Large intestine (tissue), 12 donors: ENCODE results near the gene BDP1. TPM values are rescaled to one million over a fixed set of nuclear protein-coding genes. Genes with fewer than 3 reads are reported as not detected.
"Not testable (repeated sequence)": the region's sequence is repeated elsewhere in the genome, so short reads cannot be mapped to it uniquely, and the experiment has no call there.

Source experiments
- DNase-seq, 2 donors: peaks; one replicate each; pipeline versions ENCODE4 v3.0.0 to v3.0.0-alpha.2; 2013
- H3K27ac ChIP-seq: one replicate; pipeline ENCODE4 v1.5.1; 2013; ENCODE audit warnings: low read length
- H3K27me3 ChIP-seq: 2 replicates; pipeline ENCODE4 v1.6.1; 2013; ENCODE audit warnings: low read length; ENCODE audit not compliant: control insufficient read depth, insufficient read depth
- H3K36me3 ChIP-seq: 2 replicates; pipeline ENCODE4 v1.6.1; 2013; ENCODE audit warnings: low read length; ENCODE audit not compliant: control insufficient read depth, insufficient read depth
- H3K4me1 ChIP-seq: one replicate; pipeline ENCODE4 v1.6.1; 2013; ENCODE audit warnings: low read length; ENCODE audit not compliant: control insufficient read depth, insufficient read depth
- H3K4me3 ChIP-seq: one replicate; pipeline ENCODE4 v1.5.1; 2013; ENCODE audit warnings: low read length
- H3K9me3 ChIP-seq: one replicate; pipeline ENCODE4 v1.6.1; 2013; ENCODE audit warnings: mild to moderate bottlenecking, low read depth, low read length, moderate library complexity; ENCODE audit not compliant: control insufficient read depth
- WGBS: methylation state at CpG from one replicate; pipeline ENCODE4 v1.1.5; 2013; ENCODE audit warnings: low lambda C conversion rate; ENCODE audit not compliant: insufficient coverage; 5-methylcytosine and 5-hydroxymethylcytosine counted together
- long read RNA-seq, 11 donors: transcript quantifications; one replicate each; lab custom pipeline, GENCODE V29; 2026
- polyA plus RNA-seq: library from polyadenylated mRNA; unstranded; fragments of 120-200 nt; gene quantifications from one replicate; pipeline ENCODE4 v1.2.1, GENCODE V29; 2013

Gene BDP1, protein sequence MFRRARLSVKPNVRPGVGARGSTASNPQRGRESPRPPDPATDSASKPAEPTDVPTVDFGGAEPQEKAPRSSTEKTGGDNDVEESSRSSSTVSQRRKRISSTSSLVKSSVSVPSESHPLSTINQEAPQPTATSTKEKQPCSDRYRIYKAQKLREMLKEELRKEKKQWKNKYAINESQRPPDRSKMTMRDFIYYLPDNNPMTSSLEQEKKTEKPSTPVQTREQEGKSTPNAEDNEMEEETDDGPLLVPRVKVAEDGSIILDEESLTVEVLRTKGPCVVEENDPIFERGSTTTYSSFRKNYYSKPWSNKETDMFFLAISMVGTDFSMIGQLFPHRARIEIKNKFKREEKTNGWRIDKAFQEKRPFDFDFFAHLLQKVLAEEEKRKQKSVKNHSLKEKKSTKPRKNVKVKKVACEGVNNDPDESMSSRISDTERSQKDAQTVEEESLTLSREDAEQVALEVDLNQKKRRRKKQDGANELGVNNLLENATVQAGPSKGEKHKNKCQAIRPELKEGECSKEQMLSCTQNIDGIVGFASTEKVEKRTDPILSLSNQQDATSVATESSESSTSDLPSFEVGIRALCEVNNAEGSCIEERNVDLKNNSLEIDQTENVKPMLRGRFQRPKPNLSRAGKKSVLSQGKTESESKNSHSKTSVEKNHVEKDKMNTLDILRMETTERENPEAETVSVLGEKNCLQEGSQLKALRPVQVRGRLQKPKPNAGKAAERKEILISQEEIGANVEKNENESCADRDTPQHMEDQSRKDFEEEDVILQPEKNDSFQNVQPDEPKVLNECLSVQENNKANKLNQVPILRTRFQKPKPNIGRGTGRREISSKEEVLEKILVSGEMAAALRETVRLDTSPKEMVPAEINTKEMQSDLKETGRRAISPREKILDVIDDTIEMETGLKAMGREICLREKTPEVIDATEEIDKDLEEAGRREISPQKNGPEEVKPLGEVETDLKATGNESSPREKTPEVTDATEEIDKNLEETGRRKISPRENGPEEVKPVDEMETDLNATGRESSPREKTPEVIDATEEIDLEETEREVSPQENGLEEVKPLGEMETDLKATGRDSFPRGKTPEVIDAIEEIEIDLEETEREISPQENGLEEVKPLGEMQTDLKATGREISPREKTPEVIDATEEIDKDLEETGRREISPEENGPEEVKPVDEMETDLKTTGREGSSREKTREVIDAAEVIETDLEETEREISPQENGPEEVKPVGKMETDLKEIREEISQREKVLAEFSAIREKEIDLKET (N-terminal part only)
- polyA plus RNA-seq = 23.2 TPM
- long read RNA-seq, donor 1, partial matches to known transcripts = 0 of 3 reads
- long read RNA-seq, donor 1, other reads (novel, unspliced or antisense) = 0 of 3 reads
- long read RNA-seq, donor 2, partial matches to known transcripts = 0 of 2 reads
- long read RNA-seq, donor 2, other reads (novel, unspliced or antisense) = 0 of 2 reads
- long read RNA-seq, donor 3, partial matches to known transcripts = 0 of 1 reads
- long read RNA-seq, donor 3, other reads (novel, unspliced or antisense) = 0 of 1 reads
- long read RNA-seq, donor 4 = 0 reads
- long read RNA-seq, donor 5, partial matches to known transcripts = 0 of 2 reads
- long read RNA-seq, donor 5, other reads (novel, unspliced or antisense) = 0 of 2 reads
- long read RNA-seq, donor 6, partial matches to known transcripts = 0 of 1 reads
- long read RNA-seq, donor 6, other reads (novel, unspliced or antisense) = 0 of 1 reads
- long read RNA-seq, donor 7, partial matches to known transcripts = 0 of 1 reads
- long read RNA-seq, donor 7, other reads (novel, unspliced or antisense) = 0 of 1 reads
- long read RNA-seq, donor 8, partial matches to known transcripts = 16 of 17 reads
- long read RNA-seq, donor 8, other reads (novel, unspliced or antisense) = 0 of 17 reads
- long read RNA-seq, donor 9 = 0 reads
- long read RNA-seq, donor 10, partial matches to known transcripts = 0 of 1 reads
- long read RNA-seq, donor 10, other reads (novel, unspliced or antisense) = 0 of 1 reads
- long read RNA-seq, donor 11, partial matches to known transcripts = 0 of 1 reads
- long read RNA-seq, donor 11, other reads (novel, unspliced or antisense) = 0 of 1 reads

DNA sequence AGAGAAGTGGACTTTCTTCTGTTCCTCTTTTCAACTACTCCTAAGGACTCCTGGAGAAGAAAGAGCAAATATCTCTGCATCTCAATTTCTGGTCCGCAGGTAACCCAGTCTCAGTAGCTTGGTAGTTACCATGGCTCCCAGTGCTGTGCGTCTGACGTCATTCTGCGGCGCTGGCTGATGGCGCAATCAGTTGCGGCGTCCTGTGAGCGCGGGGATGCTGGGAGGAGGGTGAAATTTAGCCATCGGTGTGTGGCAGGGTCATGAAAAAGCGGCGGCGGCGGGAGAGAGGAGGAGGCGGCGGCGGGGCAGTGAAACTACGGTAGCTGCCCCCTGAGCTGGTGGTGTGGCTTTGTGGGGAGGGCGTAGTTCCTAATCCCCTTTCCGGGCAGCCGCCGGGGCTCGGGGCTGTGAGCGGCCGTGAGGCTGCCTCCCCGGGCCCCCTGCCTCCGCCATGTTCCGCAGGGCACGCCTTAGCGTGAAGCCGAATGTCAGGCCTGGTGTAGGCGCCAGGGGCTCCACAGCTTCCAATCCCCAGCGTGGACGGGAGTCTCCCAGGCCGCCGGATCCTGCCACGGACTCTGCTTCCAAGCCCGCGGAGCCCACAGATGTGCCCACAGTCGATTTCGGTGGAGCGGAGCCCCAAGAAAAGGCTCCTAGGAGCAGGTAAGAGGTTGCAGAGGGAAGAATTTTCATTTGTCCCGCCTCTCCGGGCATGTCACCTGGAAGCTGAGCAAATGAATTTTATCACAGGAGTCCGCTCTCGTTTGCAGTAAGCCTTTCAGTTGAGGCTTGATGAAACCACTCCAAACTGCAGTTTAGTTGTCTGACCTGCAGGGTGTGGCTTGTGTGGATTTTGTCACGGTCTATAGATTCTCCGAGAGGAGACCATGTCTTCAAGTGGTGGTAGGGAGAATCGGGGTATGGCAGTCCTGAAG is at the start of gene BDP1:
BDP1 (plus strand) TSS at position 225 of the 935 bp plus-strand sequence; CDS start at position 452, 227 bp downstream.
- WGBS = no CpG with 5 or more reads among the region's 50 CpGs

DNA sequence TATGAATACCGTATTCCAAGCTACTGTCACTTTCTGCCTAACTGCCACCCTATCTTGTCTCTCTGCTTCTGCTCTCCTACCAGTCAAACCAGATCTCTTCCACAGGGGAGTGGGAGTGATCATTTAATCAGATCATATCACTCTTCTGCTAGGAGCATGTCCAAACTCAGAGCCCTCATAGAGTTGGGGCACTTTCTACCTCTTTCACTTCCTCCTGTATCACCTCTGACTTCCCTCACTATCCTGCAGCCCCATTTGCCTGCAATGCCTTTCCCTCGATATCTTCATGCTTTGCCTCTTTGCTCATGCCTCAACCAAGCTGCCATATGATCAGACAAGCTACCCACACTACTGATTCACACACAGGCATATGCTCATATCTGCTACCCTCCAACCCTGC is 45.4 kb upstream of the BDP1 start:
- no CpG with 5 or more reads among the region's 2 CpGs for WGBS
- H3K27me3 ChIP-seq, H3K9me3 ChIP-seq, H3K36me3 ChIP-seq, H3K4me3 ChIP-seq, DNase-seq, H3K27ac ChIP-seq, H3K4me1 ChIP-seq: not testable (repeated sequence)

More for the DNA sequence above, at the start of gene BDP1:
- peak; percentile 96 to 97 for DNase-seq
- H3K27ac ChIP-seq = peak within 1 kb of the TSS; percentile 96
- peaks cover 6% of the 10 kb centered on the region for H3K27me3 ChIP-seq
- H3K36me3 ChIP-seq = peaks cover 19% of the 10 kb centered on the region
- H3K9me3 ChIP-seq = no peaks in the 10 kb centered on the region
- peaks cover 6% of the 10 kb centered on the region for H3K4me1 ChIP-seq
- peak within 1 kb of the TSS; percentile 97 for H3K4me3 ChIP-seq

DNA sequence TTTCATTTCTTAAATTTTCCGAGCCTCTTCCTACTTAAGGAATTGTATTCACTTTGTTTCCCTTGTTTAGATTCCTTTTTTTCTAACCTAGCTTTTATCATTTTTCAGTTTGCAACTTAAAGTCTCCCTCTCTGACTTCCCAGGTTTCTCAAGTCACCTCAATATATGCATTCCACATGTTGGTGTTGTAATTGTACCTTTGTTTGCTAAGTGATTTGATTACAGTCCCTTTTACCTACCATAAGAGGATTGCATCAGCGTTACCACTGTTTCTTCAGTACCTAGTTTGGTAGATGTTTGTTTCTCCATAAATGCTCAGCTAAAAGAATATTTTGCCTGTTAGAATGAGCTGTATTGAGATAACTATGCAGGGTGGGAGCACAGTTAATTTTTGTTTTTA is 39.8 kb upstream of the BDP1 start:
- H3K4me1 ChIP-seq, H3K27ac ChIP-seq, H3K27me3 ChIP-seq, H3K9me3 ChIP-seq, DNase-seq, H3K36me3 ChIP-seq, H3K4me3 ChIP-seq: not testable (repeated sequence)
- WGBS = no CpG with 5 or more reads among the region's 2 CpGs

DNA sequence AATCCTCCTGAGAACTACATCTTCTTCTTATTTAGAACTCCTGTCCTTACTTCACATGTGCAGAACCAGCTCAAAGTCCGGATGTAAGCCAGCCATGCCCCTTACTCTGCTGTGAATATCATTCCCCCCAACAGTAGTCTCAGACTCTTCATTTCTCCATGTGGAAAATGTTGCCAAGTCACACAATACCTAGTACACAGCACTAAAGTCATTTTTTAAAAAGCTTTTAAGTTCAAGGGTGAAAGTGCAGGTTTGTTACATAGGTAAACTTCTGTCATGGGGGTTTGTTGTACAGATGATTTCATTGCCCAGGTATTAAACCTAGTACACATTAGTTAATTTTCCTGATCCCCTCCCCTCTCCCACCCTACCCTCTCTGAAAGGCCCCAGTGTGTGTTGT is 37.4 kb upstream of the BDP1 start:
- not testable (repeated sequence) for H3K27ac ChIP-seq, H3K27me3 ChIP-seq, H3K4me3 ChIP-seq, H3K36me3 ChIP-seq, DNase-seq, H3K9me3 ChIP-seq, H3K4me1 ChIP-seq
- WGBS = no CpG with 5 or more reads among the region's 1 CpG

DNA sequence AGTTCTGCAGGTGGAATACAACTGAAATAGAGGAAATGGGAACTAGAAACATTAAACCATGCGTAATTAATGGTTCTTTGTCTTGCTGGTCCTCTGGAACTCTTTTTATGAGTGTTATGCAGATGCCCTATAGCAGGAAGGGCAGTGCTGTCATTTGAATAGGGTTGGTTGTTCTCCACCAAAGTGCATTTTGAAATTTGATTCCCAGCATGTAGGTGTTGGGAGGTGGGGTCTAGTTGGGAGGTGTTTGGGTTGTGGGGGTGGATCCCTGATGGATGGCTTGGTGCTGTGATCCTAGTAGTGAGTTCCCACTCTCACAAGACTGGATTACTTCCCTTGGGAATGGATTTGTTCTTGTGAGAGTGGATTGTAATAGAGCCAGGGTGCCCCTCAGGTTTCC is 34.2 kb upstream of the BDP1 start:
- H3K4me1 ChIP-seq, H3K36me3 ChIP-seq, H3K9me3 ChIP-seq, H3K27me3 ChIP-seq, H3K4me3 ChIP-seq, DNase-seq, H3K27ac ChIP-seq: not testable (repeated sequence)
- WGBS = no CpG with 5 or more reads among the region's 1 CpG

DNA sequence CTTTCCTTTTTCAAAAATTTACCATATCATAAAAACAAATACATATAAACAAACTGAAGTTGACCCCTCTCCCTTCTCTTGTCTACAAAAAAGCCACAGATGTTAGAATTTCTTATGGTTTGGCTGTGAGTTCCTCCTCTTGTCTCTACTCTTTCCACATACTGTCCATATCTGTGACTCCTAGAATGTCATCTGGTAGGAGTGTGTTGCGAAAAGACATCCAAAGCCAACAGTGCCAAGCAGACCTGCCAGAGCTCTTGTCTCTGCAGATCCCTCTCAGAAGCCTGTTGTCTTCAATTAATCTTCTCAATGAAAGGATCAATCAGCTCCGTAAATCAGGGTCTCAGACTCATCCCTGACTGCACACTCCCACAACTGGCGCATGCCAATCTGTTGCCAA is 31.6 kb upstream of the BDP1 start:
- not testable (repeated sequence) for H3K36me3 ChIP-seq, H3K4me1 ChIP-seq, H3K4me3 ChIP-seq, DNase-seq, H3K27me3 ChIP-seq, H3K27ac ChIP-seq, H3K9me3 ChIP-seq
- WGBS = no CpG with 5 or more reads among the region's 3 CpGs

DNA sequence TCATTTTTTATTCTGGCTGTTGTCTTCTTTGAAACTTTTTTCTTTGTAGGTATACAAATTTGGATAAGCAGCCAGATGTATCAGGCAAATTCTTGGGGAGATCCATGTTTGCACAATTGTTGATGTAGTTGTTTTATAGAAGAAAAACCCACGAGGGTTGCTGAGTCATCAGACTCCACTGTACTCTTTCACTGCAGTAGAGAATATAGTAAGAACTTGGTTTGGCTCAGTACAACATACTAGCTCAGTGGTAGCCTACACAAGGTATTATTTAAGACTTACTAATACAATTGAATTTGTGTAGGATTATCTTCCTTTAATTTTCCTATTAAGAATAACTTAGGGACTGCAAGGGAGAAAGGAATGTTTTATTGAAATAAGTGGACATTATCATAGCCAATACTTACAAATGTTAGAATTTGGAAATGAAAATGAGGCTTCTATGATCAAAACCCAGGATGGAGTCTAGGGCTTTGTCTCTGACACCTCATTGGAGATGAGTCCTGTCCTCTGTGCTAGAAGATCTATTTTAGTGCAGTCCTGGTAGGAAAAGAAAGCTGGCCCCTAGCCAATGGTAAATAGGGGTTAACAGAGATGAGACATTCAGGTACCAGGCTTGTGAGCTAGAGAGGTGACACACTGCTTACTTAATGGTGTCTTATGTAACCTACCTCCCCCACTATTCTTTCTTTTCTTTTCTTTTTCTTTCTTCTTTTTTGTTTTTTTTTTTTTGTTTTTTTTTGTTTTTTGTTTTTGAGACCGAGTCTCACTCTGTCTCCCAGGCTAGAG is 28.6 kb upstream of the BDP1 start:
- H3K4me3 ChIP-seq, H3K9me3 ChIP-seq, H3K4me1 ChIP-seq, DNase-seq, H3K27me3 ChIP-seq, H3K36me3 ChIP-seq, H3K27ac ChIP-seq: not testable (repeated sequence)
- no CpG with 5 or more reads among the region's 2 CpGs for WGBS

DNA sequence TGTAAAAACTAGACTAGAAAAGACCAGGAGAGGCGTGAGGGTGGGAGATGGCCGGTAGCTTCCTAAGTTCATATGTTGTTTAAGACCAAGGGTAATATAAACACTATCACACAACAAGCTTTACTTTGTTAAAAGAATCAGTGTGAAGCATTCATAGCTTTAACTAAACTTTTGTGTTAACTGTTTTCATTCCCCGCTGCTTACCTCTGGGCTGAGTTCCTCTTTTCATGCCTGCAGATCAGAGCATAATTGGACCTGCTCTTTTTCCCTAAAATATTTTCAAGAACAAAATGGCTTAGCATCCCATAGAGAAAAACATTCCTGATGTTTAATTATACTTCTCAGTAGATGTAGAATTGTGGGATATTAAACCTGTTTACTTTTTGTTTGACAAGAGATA is 23.0 kb upstream of the BDP1 start:
- H3K9me3 ChIP-seq, H3K27ac ChIP-seq, H3K27me3 ChIP-seq, H3K36me3 ChIP-seq, H3K4me3 ChIP-seq, DNase-seq, H3K4me1 ChIP-seq: not testable (repeated sequence)
- no CpG with 5 or more reads among the region's 3 CpGs for WGBS
